K562 (cell line): ENCODE results near the gene HIVEP3. TPM values are rescaled to one million over a fixed set of nuclear protein-coding genes. Genes with fewer than 3 reads are reported as not detected.

Experiments
- ATAC-seq: fragments of 200-7000 bp; cut with Tn5 transposase; 3 replicates; pipeline ENCODE4 v1.9.1; 2020; ENCODE audit warnings: moderate library complexity
- BruUV-seq: library from RNA; stranded (reverse); fragments of 400-500 nt; replicated peaks from 2 replicates; lab custom pipeline; 2021; lab: Mats Ljungman, UMichigan
- CTCF ChIA-PET: fragments of 300-600 bp; formaldehyde crosslinking; extraction: SDS; loops from one replicate; lab custom pipeline; 2021; ENCODE audit warnings: low intra/inter-chr PET ratio; lab: Yijun Ruan, JAX
- POLR2A ChIA-PET: fragments of 300-600, 350-650 bp; sonication (Branson Sonifier 250); formaldehyde crosslinking; extraction: SDS; loops from one replicate; lab custom pipeline; 2021; ENCODE audit warnings: antibody characterized with exemption, inconsistent platforms; lab: Yijun Ruan, JAX
- DNase-seq, 4 experiments: peaks; one replicate each; pipeline versions ENCODE4 v3.0.0 to v3.0.0-alpha.2; 2011 to 2018; ENCODE audit warnings: low spot score in 3 of 4, mixed read lengths in 3 of 4; ENCODE audit errors: extremely low read depth in 1 of 4
- FAIRE-seq: peaks from 2 replicates; lab custom pipeline; 2011; peaks lifted over from hg19 to GRCh38; lab: Jason Lieb, UNC
- H2AFZ ChIP-seq: 2 replicates; pipeline ENCODE4 v1.6.0; 2011; ENCODE audit warnings: low read depth, low read length, control low read depth, inconsistent platforms
- H3K27ac ChIP-seq: fragments of 200-600 bp; 3 replicates; pipeline ENCODE4 v1.8.0; 2011; ENCODE audit warnings: low read depth, mild to moderate bottlenecking, control low read depth, inconsistent platforms, low read length, moderate library complexity, mixed read lengths; ENCODE audit errors: extremely low read depth
- H3K27me3 ChIP-seq, 2 experiments: fragments of 300-600 bp in 1 of 2; 2 replicates in 1 of 2; 3 replicates in 1 of 2; pipeline versions ENCODE4 v1.6.0 to v1.8.0; 2011; ENCODE audit warnings: inconsistent platforms in 2 of 2, low read length in 2 of 2, mild to moderate bottlenecking in 1 of 2, mixed read lengths in 1 of 2, moderate library complexity in 1 of 2; ENCODE audit not compliant: control insufficient read depth in 2 of 2, insufficient read depth in 2 of 2
- H3K36me3 ChIP-seq: fragments of 300-600 bp; 3 replicates; pipeline ENCODE4 v1.8.0; 2011; ENCODE audit warnings: mild to moderate bottlenecking, low read length, inconsistent platforms; ENCODE audit not compliant: control insufficient read depth, insufficient read depth
- H3K4me1 ChIP-seq, 2 experiments: fragments of 200-600 bp in 1 of 2; replicated peaks in 1 of 2; 2 replicates in 1 of 2; 3 replicates in 1 of 2; pipeline versions ENCODE4 v1.5.1 to v1.8.0; 2011; ENCODE audit warnings: inconsistent platforms in 2 of 2, low read length in 2 of 2, mild to moderate bottlenecking in 1 of 2, mixed read lengths in 1 of 2, moderate library complexity in 1 of 2; ENCODE audit not compliant: control insufficient read depth in 2 of 2, insufficient read depth in 2 of 2
- H3K4me2 ChIP-seq: 2 replicates; pipeline ENCODE4 v1.6.1; 2011; ENCODE audit warnings: low read length, control low read depth, inconsistent platforms, mixed read lengths; ENCODE audit not compliant: insufficient read depth
- H3K4me3 ChIP-seq: fragments of 200-600 bp; sonication (generic), shearing (Covaris generic); 2 replicates; pipeline ENCODE4 v1.5.1; 2016; ENCODE audit warnings: control low read depth, inconsistent platforms
- H3K79me2 ChIP-seq: fragments of 200-600 bp; 3 replicates; pipeline ENCODE4 v1.8.0; 2011; ENCODE audit warnings: low read length, inconsistent platforms; ENCODE audit not compliant: control insufficient read depth, insufficient read depth
- H3K9ac ChIP-seq, 2 experiments: 2 replicates each; pipeline versions ENCODE4 v1.6.0 to v1.6.1; 2011; ENCODE audit warnings: low read depth in 2 of 2, low read length in 2 of 2, control low read depth in 1 of 2, inconsistent platforms in 1 of 2, mild to moderate bottlenecking in 1 of 2, mixed read lengths in 1 of 2; ENCODE audit not compliant: insufficient read depth in 1 of 2
- H3K9me1 ChIP-seq: one replicate; pipeline ENCODE4 v1.6.0; 2011; ENCODE audit warnings: inconsistent platforms, mild to moderate bottlenecking, low read length, moderate library complexity; ENCODE audit not compliant: control insufficient read depth, insufficient read depth
- H3K9me3 ChIP-seq: replicated peaks from 2 replicates; pipeline ENCODE4 v1.5.1; 2011; ENCODE audit warnings: low read depth, low read length, inconsistent platforms; ENCODE audit not compliant: control insufficient read depth, insufficient read depth
- H4K20me1 ChIP-seq: replicated peaks from 2 replicates; pipeline ENCODE4 v1.6.1; 2011; ENCODE audit warnings: low read length, inconsistent platforms, mixed read lengths; ENCODE audit not compliant: control insufficient read depth, insufficient read depth
- DACH1 ChIP-seq: fragments of 450-650 bp; IDR thresholded peaks from 2 replicates; pipeline ENCODE4 v1.6.1; 2018; ENCODE audit not compliant: partially characterized antibody
- GTF2A2 ChIP-seq: IDR thresholded peaks from 2 replicates; pipeline ENCODE4 v1.6.1; 2016; ENCODE audit warnings: mild to moderate bottlenecking, missing genetic modification characterization, missing compliant biosample characterization
- ZZZ3 ChIP-seq: fragments of 450-650 bp; IDR thresholded peaks from 2 replicates; pipeline ENCODE4 v1.6.1; 2016; ENCODE audit warnings: antibody characterized with exemption, mild to moderate bottlenecking, moderate library complexity
- WGBS: fragments of 100-300 bp; shearing (Covaris generic); methylation state at CpG from one replicate; pipeline ENCODE4 v1.1.6; 2016; ENCODE audit warnings: low coverage, mixed read lengths; ENCODE audit not compliant: insufficient coverage; ENCODE audit errors: missing lambda C conversion rate; 5-methylcytosine and 5-hydroxymethylcytosine counted together
- in situ Hi-C: fragments of 300-500 bp; cut with MboI; formaldehyde crosslinking; loops from 4 replicates; pipeline ENCODE4 v1.15.0; 2018; ENCODE audit warnings: inconsistent platforms, mixed read lengths
- intact Hi-C: fragments of 100-400 bp; cut with micrococcal nuclease; formaldehyde crosslinking; loops from 2 replicates; pipeline ENCODE4 v1.14.2; 2022
- polyA plus RNA-seq, 8 experiments: library from polyadenylated mRNA; depleted of rRNA in 4 of 8; stranded (reverse) in 5 of 8; unstranded in 3 of 8; fragments of >200 nt; fragmentation: Nextera tagmentation in 2 of 8; fragmentation: Illumina TruSeq in 1 of 8; extraction: Ambion mirVana in 2 of 8; extraction: Trizol in 1 of 8; gene quantifications; 2 replicates each; pipeline versions ENCODE4 v1.2.1 to v1.2.3, GENCODE V29; 2011 to 2014; ENCODE audit warnings: inconsistent platforms in 1 of 8, missing spikeins in 1 of 8
- total RNA-seq, 7 experiments: library from RNA; depleted of rRNA in 6 of 7; stranded (reverse); fragments of >200 nt in 6 of 7; fragmentation: Illumina TruSeq in 2 of 7; extraction: Trizol in 2 of 7; gene quantifications; 2 replicates each; pipeline versions ENCODE4 v1.2.1 to v1.2.3, GENCODE V29; 2011 to 2021; ENCODE audit warnings: low replicate concordance in 1 of 7

The HIVEP3 gene
- total and polyA plus RNA-seq, 9 of the 15 experiments (the other 6 are each of a cell fraction or from before 2014, with no cell fraction given), result 0.09 to 0.58 (median 0.34) TPM; not detected in 1

- ChIA-PET POLR2A (interaction anchor here (0.5 to 0.8 kb wide), 2 partner anchors 26 to 70 kb away, joined by 3 to 4 read pairs; no protein-coding TSS in a partner anchor), CTCF (no interaction called here)
- TF ChIP-seq DACH1 (no peak), ZZZ3 (no peak), GTF2A2 (tag) (no peak)
- FAIRE-seq (no peak), DNase-seq (no peak), ATAC-seq (no peak)
- Histone ChIP-seq H4K20me1 (peaks cover 4% of the 10 kb centered on the region; the same call in 1 of the 2 replicates), H3K27ac (no peak overlapping the region), H3K4me2 (no peak overlapping the region), H3K36me3 (no peaks in the 10 kb centered on the region), H3K9ac (no peak overlapping the region), H3K4me1 (peaks cover 13 to 24% of the 10 kb centered on the region in 2 experiments; a peak in 4 of 5 replicates), H3K27me3 (peaks cover 6 to 52% of the 10 kb centered on the region in 2 experiments; a peak in 3 of 5 replicates), H3K9me3 (no peaks in the 10 kb centered on the region), H2AFZ (no peak overlapping the region), H3K79me2 (no peaks in the 10 kb centered on the region), H3K9me1 (peaks cover 6% of the 10 kb centered on the region), H3K4me3 (no peak overlapping the region)
- WGBS, result 4% methylated on average over 11 of the region's 11 CpGs
- intact Hi-C loops (no loop called here), in situ Hi-C loops (no loop called here)
- BruUV-seq, result no TSS peak
These were observed 430.4 kb downstream of the HIVEP3 start for GRCh38 chr1:41488040-41488951.
